Heart left ventricle (tissue), 16 donors: ENCODE measurements around the gene CIPC. TPM values are rescaled to one million over a fixed set of nuclear protein-coding genes. Genes with fewer than 3 reads are reported as not detected.

Experiments used
- ATAC-seq, 4 donors: fragments of 200-7000 bp; cut with Tn5 transposase; one replicate each; pipeline ENCODE4 v1.9.1; 2020 to 2022; ENCODE audit warnings: moderate library complexity in 4 of 4, mild to moderate bottlenecking in 3 of 4, moderate number of reproducible peaks in 1 of 4
- DNase-seq, 5 donors: peaks; one replicate each; pipeline ENCODE4 v3.0.0-alpha.2; 2020
- H3K27ac ChIP-seq, 12 donors: fragments of 200-600 bp; sonication (generic) in 4 of 12; one replicate each; pipeline versions ENCODE4 v1.5.0 to v1.8.0; 2016 to 2022; ENCODE audit warnings: mild to moderate bottlenecking in 2 of 12
- H3K27me3 ChIP-seq, 9 donors: fragments of 200-600 bp; sonication (generic) in 2 of 9; one replicate each; pipeline versions ENCODE4 v1.5.1 to v1.8.0; 2016 to 2022; ENCODE audit warnings: mild to moderate bottlenecking in 3 of 9
- H3K36me3 ChIP-seq, 9 donors: fragments of 200-600 bp; sonication (generic) in 2 of 9; one replicate each; pipeline versions ENCODE4 v1.5.0 to v1.8.0; 2018 to 2022; ENCODE audit warnings: mild to moderate bottlenecking in 2 of 9
- H3K4me1 ChIP-seq, 12 donors: fragments of 200-600 bp; sonication (generic) in 4 of 12; one replicate each; pipeline versions ENCODE4 v1.5.0 to v1.8.0; 2016 to 2022; ENCODE audit warnings: mild to moderate bottlenecking in 3 of 12
- H3K4me3 ChIP-seq, 12 donors: fragments of 200-600 bp; sonication (generic) in 4 of 12; one replicate each; pipeline versions ENCODE4 v1.5.0 to v1.8.0; 2017 to 2022; ENCODE audit warnings: mild to moderate bottlenecking in 9 of 12, moderate library complexity in 4 of 12
- H3K9me3 ChIP-seq, 12 donors: fragments of 200-600 bp; sonication (generic) in 4 of 12; one replicate each; pipeline versions ENCODE4 v1.5.0 to v1.8.0; 2016 to 2022; ENCODE audit warnings: mild to moderate bottlenecking in 1 of 12
- CTCF ChIP-seq, 12 donors: fragments of 200-600 bp; sonication (generic) in 4 of 12; IDR thresholded peaks; one replicate each; pipeline versions ENCODE4 v1.5.0 to v1.8.0; 2018 to 2022; ENCODE audit warnings: antibody characterized with exemption in 12 of 12, mild to moderate bottlenecking in 5 of 12
- POLR2A ChIP-seq, 2 donors: fragments of 450-650 bp; IDR thresholded peaks; one replicate each; pipeline ENCODE4 v1.6.1; 2017; ENCODE audit warnings: antibody characterized with exemption in 2 of 2, mild to moderate bottlenecking in 2 of 2, moderate library complexity in 2 of 2
- WGBS, 4 donors: extraction: QIAGEN DNeasy Blood & Tissue Kit in 2 of 4; methylation state at CpG; one replicate each; pipeline versions ENCODE4 v1.1.5 to v1.1.7; 2013 to 2018; 5-methylcytosine and 5-hydroxymethylcytosine counted together
- intact Hi-C, 10 donors: fragments of 100-400 bp; cut with DNase I; formaldehyde crosslinking; loops; one replicate each; pipeline versions ENCODE4 v1.11.1 to v1.14.2; 2022
- polyA plus RNA-seq, 2 donors: library from polyadenylated mRNA; stranded (reverse); fragments of 200-250 nt; gene quantifications; one replicate each; pipeline ENCODE4 v1.2.3, GENCODE V29; 2013
- total RNA-seq, 9 donors: library from RNA; depleted of rRNA in 2 of 9; stranded (reverse); fragments of >200 nt in 2 of 9; fragmentation: NEBNext Ultra II Directional in 3 of 9; extraction: Animal tissue kit (Norgen Biotek cat#: 25700) in 3 of 9; gene quantifications; one replicate each; pipeline versions ENCODE4 v1.1.0 to v1.2.4, GENCODE V29; 2016 to 2023
- donor health status: ischemic (EF 13 %, LVEDD 7.1; RV severe dilation, severe dysfunction).
- donor health status: healthy with polysubstance abuse.
- donor health status: DM: no; HTN: yes; CAD: no.
- donor health status: DM: no; HTN: no; CAD: no.
- donor health status: ischemic (EF 25% LVEDD 6.9; RV normal size, moderate dysfunction).
- donor health status: ischemic (EF 25% LVEDD 5.7; RV mildly dilated, moderate dysfunction).
- donor health status: healthy.
- donor health status: DM: yes; HTN: yes; CAD: no.
- donor health status: ischemic (EF 35%, LVEDD 5.7; RV mildly dilated, moderate dysfunction).
- donor health status: nonischemic (EF 11% LVEDD 7.7; RV severe dilation, severe dysfunction).
- donor health status: DM: yes; HTN: yes; CAD: no.
- donor health status: PGD.
- donor health status: ischemic (EF 29% LVEDD 5.4; RV normal size, mild dysfunction).
- donor health status: nonischemic (EF 23%, LVEDD 6.1; RV moderate dilation, normal function).

CIPC gene
- total and polyA plus RNA-seq, 11 donors = 10.9 to 85.9 (median 61.3) TPM

GRCh38 chr14:77077040-77077439, 21.0 kb upstream of the CIPC start:
- DNase-seq = no peak
- peak overlapping the region; percentile 79 to 96 (median 91) for H3K27ac ChIP-seq
- WGBS, 4 donors = 76 to 93% (median 83%) methylated on average over 3 of the region's 3 CpGs

GRCh38 chr14:77082356-77082755, 15.7 kb upstream of the CIPC start:
- H3K36me3 ChIP-seq = no peaks in the 10 kb centered on the region
- ATAC-seq (no peak), DNase-seq (no peak)
- TF ChIP-seq POLR2A (IDR thresholded peaks at IDR 0.05) (no peak), CTCF (IDR thresholded peaks at IDR 0.05) (no peak)
- no peak overlapping the region for H3K4me3 ChIP-seq
- peaks cover 0 to 11% (median 0%) of the 10 kb centered on the region in 12 donors for H3K9me3 ChIP-seq
- intact Hi-C loops = no loop called here
- peaks cover 0 to 14% (median 3%) of the 10 kb centered on the region in 12 donors for H3K4me1 ChIP-seq
- H3K27ac ChIP-seq = no peak overlapping the region
- WGBS, 4 donors = 90 to 97% (median 91%) methylated on average over 3 of the region's 3 CpGs
- no peaks in the 10 kb centered on the region for H3K27me3 ChIP-seq

More at GRCh38 chr14:77077040-77077439, 21.0 kb upstream of the CIPC start:
- Histone ChIP-seq H3K9me3 (peaks cover 0 to 11% (median 1%) of the 10 kb centered on the region in 12 donors), H3K4me1 (peaks cover 0 to 31% (median 24%) of the 10 kb centered on the region in 12 donors), H3K4me3 (peak overlapping the region in 1 of 12 donors; percentile 12), H3K27me3 (no peaks in the 10 kb centered on the region), H3K36me3 (no peaks in the 10 kb centered on the region)
- intact Hi-C loops = loop anchor here in 1 of 10 donors (2.0 kb wide), 1 partner anchor 20 kb away; no protein-coding TSS in a partner anchor
- peak in 1 of 4 donors; percentile 14 for ATAC-seq
- TF ChIP-seq POLR2A (IDR thresholded peaks at IDR 0.05) (no peak), CTCF (IDR thresholded peaks at IDR 0.05) (peak in 2 of 12 donors; percentile 7 to 17)

GRCh38 chr14:77083082-77083481, 15.0 kb upstream of the CIPC start:
- intact Hi-C loops = no loop called here
- Histone ChIP-seq H3K27me3 (no peaks in the 10 kb centered on the region), H3K36me3 (no peaks in the 10 kb centered on the region), H3K27ac (no peak overlapping the region), H3K4me1 (peaks cover 0 to 8% (median 0%) of the 10 kb centered on the region in 12 donors), H3K9me3 (peaks cover 0 to 11% (median 0%) of the 10 kb centered on the region in 12 donors), H3K4me3 (no peak overlapping the region)
- WGBS, 4 donors = 60 to 78% (median 71%) methylated on average over 3 of the region's 3 CpGs
- ATAC-seq (no peak), DNase-seq (no peak)
- TF ChIP-seq POLR2A (IDR thresholded peaks at IDR 0.05) (no peak), CTCF (IDR thresholded peaks at IDR 0.05) (no peak)

- peaks cover 0 to 8% (median 0%) of the 10 kb centered on the region in 12 donors for H3K4me1 ChIP-seq
- TF ChIP-seq CTCF (IDR thresholded peaks at IDR 0.05) (no peak), POLR2A (IDR thresholded peaks at IDR 0.05) (no peak)
- WGBS, 4 donors = 66 to 84% (median 69%) methylated on average over 5 of the region's 5 CpGs
- DNase-seq (no peak), ATAC-seq (peak in 1 of 4 donors; percentile 51)
- no peaks in the 10 kb centered on the region for H3K36me3 ChIP-seq
- H3K27ac ChIP-seq = peak overlapping the region in 4 of 12 donors; percentile 6 to 60 (median 10)
- peaks cover 0 to 6% (median 0%) of the 10 kb centered on the region in 12 donors for H3K9me3 ChIP-seq
- H3K4me3 ChIP-seq = no peak overlapping the region
- no peaks in the 10 kb centered on the region for H3K27me3 ChIP-seq
- intact Hi-C loops = no loop called here
These were observed 13.1 kb upstream of the CIPC start for GRCh38 chr14:77084985-77085384.
